NT2/D1 (cell line): ENCODE results near the gene INPP4B.

Source experiments
- SUZ12 ChIP-seq: IDR thresholded peaks from 2 replicates; pipeline ENCODE4 v1.6.1; 2011; ENCODE audit not compliant: insufficient read length, insufficient read depth; ENCODE audit errors: extremely low read depth
- YY1 ChIP-seq: IDR thresholded peaks from 2 replicates; pipeline ENCODE4 v1.6.1; 2011; ENCODE audit not compliant: insufficient read length, insufficient read depth
- ZNF274 ChIP-seq: IDR thresholded peaks from 2 replicates; pipeline ENCODE4 v1.6.1; 2011; ENCODE audit warnings: mild to moderate bottlenecking, low read depth, low read length

DNA sequence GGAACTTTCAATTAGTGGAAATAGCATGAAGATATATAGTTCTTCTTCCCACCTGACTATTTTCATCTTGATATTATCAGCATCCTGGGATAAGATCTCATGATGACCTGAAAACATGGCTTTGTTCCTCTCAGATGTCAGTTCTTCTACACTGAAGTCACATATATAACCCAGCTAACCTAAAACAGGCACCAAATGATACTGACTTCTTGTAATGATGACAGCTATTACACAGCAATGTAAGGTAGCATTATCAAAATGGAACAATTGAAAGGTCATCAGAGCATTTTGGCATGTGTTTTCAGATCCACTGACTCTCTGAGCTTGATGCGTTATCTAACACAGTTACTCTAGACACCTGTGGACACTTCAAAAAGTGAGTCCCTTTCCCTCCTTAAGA lies 469.9 kb downstream of the INPP4B start:
- no peak for TF ChIP-seq SUZ12
- TF ChIP-seq ZNF274, result no peak
- TF ChIP-seq YY1, result no peak
